ENCODE results near the gene ARID1A.

DNA sequence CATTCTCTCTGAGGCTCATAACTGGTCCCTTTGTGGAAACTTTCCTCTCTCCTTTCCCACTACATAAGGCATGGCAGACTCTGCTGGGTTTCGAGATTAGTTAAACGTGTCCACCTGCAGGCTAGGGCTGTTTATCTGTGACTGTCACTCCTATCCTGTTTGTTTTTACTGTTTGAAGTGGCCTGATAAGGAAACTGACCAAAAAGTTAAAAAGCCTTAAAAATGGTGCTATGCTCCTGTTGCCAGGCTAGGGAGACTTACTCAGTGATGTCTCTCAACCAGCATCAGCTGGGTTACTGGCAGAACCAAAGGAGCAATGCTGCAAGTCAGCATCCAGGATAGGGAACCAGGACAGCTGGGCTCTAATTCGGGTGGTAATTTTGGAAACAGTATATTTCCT is 95.8 kb downstream of the ARID1A start:
- TF ChIP-seq, protein P1, sequence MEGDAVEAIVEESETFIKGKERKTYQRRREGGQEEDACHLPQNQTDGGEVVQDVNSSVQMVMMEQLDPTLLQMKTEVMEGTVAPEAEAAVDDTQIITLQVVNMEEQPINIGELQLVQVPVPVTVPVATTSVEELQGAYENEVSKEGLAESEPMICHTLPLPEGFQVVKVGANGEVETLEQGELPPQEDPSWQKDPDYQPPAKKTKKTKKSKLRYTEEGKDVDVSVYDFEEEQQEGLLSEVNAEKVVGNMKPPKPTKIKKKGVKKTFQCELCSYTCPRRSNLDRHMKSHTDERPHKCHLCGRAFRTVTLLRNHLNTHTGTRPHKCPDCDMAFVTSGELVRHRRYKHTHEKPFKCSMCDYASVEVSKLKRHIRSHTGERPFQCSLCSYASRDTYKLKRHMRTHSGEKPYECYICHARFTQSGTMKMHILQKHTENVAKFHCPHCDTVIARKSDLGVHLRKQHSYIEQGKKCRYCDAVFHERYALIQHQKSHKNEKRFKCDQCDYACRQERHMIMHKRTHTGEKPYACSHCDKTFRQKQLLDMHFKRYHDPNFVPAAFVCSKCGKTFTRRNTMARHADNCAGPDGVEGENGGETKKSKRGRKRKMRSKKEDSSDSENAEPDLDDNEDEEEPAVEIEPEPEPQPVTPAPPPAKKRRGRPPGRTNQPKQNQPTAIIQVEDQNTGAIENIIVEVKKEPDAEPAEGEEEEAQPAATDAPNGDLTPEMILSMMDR (conservative IDR thresholded peaks at IDR 0.05 in 1 of 2, IDR thresholded peaks at IDR 0.05 in 1 of 2; ENCODE audit: extremely low read depth in 1 of 2, insufficient read depth in 1 of 2, low read depth in 1 of 2, low read length in 2 of 2), result no peak
- TF ChIP-seq EZH2 (IDR thresholded peaks at IDR 0.05; ENCODE audit: borderline replicate concordance, low read length), result no peak
